ENCODE results near the gene WWOX. TPM values are rescaled to one million over a fixed set of nuclear protein-coding genes. Genes with fewer than 3 reads are reported as not detected.

WWOX gene
- total RNA-seq, 1 donor from 2014 or later = 8.6 TPM

DNA sequence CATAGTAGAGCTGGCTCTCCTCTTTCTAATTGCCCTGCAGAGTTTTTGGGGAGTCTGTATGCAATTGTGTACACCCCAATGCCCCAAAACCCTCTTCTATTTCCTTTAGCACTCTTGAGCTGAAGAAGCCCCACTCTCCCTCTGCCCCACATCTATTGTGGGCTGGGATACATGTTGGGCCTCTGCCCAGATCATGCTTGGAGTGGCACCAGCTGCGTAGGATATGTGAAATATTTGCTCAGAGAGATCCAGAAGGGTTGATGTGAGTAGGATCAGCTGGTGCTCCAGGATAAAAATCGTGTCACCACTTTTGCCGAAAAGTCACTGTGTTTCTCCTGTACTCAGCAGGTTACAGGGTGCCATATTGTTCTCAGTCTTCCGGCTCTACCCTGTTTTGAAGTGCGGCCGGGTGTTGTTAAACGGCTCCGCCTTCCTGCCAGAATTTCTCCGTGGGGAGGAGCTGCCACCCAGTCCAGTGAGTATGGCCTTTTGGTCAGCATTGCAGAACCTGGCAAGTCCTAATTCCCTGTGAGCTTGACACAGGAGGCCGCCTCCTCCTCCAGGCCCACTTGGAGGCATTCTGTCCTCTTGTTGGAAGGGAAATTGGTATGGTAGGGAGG is 664.5 kb downstream of the WWOX start:
- no peak for DNase-seq (ENCODE audit: low spot score)
- intact Hi-C loops (cut with DNase I) = no loop called here

DNA sequence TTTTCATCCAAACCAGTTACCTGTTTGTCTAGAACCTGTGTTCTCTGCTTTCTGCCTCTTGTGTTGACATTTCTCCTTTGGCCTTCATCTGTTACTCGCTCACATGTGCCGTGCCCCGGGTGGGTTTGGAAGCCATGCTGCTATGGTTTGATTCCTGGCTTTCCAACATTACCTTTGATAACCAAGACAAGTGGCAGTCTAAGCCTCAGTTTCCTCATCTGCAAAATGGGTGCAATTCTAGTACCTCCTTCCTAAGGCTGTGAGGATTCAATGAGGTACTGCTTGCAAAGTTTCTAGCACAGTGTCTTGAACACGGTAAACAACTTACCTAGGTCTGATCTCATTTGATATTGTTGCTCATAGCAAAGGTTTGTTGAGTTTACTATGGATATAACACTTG is 665.0 kb downstream of the WWOX start:
- intact Hi-C loops (cut with DNase I) = no loop called here
- no peak for DNase-seq (ENCODE audit: low spot score)

DNA sequence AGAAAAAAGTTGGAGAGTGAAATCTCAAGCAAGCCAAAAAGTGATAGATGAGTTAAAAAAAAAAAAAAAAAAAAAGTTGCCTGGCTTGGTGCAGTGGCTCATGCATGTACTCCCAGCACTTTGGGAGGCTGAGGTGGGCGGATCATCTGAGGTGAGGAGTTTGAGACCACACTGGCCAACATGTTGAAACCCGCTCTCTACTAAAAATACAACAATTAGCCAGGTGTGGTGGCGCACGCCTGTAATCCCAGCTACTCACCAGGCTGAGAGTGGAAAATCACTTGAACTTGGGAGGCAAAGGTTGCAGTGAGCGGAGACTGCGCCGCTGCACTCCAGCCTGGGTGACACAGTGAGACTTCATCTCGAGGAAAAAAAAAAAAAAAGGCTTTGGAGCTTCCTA is 668.8 kb downstream of the WWOX start:
- no peak for DNase-seq (ENCODE audit: low spot score)
- intact Hi-C loops (cut with DNase I) = no loop called here

DNA sequence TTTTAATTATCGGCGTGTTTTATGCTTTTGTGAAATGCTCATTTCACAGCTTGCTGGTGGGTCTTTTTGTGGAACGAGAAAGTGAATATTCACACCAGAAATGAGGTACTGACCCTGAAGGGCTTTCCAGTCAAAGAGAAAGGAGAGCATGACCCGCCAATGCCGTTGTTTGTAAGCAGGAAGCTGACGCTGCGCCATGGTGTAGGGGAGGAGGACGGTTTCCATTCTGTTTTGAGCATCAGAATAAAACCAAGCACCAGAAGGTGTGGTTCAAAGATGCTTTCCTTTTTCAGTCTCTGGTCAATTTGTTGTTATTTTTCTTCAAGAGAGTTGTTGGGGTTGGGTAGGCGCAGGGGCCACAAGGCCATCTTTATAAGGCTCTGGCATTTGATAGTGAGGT is 669.3 kb downstream of the WWOX start:
- intact Hi-C loops (cut with DNase I) = no loop called here

DNA sequence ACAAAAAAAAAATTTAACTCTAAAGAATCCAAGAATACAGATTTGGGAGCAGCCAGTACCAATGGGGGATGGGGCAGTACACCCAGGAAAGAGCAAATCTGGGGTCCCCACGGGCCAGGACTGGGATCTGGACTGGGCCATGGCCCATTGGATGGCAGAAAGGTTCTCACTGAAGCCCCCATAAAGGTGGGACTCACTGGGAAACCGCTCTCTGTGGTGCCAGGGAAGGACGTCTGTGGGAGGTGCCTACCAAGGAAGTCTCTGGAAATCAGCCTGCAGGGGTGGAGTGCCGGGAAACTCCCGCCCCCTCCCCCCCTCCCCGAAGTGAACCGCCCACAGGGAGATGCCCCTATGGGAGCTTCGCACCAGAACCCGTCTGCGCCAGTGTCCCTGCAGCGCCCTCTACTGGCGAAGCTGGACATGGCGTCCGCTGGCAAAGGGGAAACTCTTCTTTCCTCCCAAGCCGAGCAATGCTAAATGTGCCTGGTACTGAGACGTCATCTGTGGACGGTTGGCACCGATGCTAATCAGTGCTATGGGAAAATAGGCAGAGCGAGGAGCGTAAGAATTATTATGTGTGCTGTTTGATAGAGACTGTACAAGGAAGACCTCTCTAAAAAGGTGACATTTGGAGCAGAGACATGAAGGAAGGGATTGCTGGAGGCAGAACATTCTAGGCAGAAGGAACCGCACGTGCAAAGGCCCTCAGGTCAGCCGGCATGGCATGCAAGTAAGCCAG is 671.1 kb downstream of the WWOX start:
- intact Hi-C loops (cut with DNase I) = loop anchor here (1.0 kb wide), 1 partner anchor 267 kb away; no protein-coding TSS in a partner anchor
- peak; percentile 82 for DNase-seq (ENCODE audit: low spot score)

More for the DNA sequence above, 669.3 kb downstream of the WWOX start:
- no peak for DNase-seq (ENCODE audit: low spot score)

DNA sequence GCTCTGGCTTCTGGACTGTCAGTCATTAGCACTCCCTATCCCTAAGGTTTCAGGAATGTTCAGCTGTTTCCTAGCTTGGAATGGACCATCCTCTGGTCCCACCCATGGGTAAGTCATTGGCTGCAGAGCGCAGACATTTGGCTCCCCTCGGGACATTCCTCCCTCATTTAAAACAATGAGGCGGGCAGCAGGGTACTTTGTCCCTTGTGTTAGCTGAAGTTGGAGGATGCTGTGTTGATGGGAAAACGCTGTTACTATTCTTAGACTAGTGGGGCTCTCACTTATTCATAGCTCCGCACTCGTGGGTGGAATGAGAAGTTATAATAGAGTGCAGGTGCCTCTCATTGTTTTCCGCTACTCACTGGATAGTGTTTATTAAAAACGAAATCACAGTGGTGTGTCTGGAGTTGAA is 673.8 kb downstream of the WWOX start:
- no peak for DNase-seq (ENCODE audit: low spot score)
- intact Hi-C loops (cut with DNase I) = no loop called here

DNA sequence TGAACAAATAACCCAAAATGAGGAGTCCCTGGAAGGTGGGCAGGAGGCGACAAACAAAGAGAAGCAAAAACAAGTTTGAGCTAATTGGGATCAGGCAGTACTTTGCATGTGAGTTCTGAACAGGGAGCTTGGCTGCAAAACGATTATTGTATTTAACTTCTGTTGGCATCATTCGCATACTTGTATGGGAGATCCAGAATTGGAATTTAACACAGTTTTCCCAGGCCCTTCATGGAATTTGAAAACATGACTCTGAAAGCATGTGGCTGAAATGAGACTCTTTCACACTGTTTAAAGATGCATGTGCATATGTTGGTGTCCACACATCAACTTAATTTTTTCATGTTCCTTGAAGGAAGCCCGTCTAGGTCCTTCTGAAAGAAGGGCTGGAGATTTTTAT is 674.3 kb downstream of the WWOX start:
- no peak for DNase-seq (ENCODE audit: low spot score)

DNA sequence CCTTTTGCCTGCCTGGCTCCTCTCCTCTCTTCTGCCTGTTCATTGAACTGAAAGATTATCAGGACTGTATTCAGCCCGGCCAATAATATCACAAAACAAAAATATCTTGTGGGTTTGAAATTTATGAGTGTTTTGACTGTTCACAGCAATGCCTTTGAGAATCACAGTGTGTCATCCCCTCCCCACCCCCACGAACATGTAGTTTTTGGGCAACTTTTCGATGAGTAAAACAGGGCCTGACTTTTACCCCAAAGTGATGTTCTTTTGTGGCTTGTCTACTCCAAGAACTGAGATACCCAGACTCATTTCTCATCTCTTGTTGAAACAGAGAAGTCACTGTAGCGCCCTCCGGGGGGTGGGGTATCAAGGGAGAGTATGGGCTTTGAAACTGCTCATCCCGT is 675.7 kb downstream of the WWOX start:
- DNase-seq (ENCODE audit: low spot score) = no peak
- intact Hi-C loops (cut with DNase I) = no loop called here

More for the DNA sequence above, 674.3 kb downstream of the WWOX start:
- intact Hi-C loops (cut with DNase I) = no loop called here

DNA sequence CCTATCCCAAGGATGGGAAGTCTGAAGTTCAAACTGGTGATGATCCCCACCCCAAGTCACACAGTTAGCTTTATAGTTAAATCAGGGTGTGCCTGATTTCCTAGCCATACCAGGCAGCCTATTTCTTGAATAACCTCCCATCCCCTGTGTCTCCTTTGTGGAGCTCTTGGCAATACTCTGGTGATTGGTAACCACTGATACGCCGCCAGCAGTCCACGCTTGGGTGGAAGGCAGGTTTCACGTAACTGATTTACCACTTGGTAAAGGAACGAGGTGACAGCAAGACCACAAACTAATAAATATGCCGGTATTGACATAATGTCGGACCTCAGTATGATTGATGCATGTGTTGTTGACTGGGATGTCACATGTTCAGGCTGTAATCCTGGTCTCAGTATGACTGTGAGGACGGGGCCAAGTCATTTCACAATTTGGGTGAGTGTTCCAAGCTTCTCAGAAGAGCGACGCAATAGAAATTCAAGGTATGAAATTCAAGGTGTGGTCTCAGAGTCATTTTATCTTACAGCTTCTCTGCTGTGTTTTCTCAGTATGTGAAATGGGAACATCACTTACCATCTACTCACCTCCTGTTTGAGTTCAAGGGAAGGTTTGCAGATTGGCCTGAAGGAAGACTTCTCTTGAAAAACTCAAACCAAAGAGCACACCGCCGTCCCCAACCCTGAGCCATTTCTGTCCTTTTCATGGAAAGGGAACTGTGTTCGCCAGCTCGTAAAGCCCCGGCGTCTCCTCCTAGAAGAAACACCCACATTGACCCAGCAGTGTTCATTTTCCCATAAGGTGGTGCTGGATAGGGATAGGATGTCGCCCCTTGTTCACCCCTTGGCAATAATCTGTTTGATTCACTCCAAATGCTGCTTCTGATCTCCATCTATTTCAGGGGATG is 678.9 kb downstream of the WWOX start:
- no peak for DNase-seq (ENCODE audit: low spot score)
- intact Hi-C loops (cut with DNase I) = no loop called here

DNA sequence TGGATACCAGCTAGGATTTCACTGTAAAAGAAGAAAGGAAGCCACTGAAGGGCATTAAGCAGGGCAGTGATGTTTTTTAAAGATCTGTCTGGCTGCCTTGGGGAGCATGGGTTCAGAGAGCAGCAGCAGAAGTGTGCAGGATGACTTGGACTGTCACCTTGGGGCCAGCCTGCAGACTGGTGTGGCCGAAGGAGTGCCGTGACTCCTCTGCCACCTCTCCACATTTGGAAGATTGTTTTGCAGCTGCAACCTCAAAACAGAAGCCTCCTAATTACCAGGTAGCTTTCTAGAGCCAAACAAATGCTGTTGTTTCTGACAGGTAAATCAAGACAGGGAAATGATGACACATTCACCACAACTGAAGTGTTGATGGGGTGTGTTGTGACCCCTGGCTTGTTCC is 681.4 kb downstream of the WWOX start:
- no peak for DNase-seq (ENCODE audit: low spot score)
- intact Hi-C loops (cut with DNase I) = no loop called here

DNA sequence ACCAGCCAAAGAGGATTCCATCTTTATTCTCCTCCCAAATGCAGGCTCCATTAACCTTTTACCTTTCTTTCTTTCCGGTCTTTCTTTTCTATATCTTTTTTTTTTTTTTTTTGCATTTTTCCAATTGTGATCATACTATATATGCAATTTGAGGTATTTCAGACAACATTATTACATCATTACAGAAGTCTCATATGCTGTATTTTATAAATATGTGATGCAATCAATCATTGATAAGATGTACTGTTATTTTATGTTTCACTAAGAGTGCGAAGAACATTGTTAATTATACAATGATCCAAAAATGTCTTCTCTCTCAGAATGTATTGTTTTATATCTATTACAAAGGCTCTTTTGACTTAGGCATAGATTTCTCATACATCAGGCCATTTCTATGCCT is 683.1 kb downstream of the WWOX start:
- DNase-seq (ENCODE audit: low spot score) = no peak
- intact Hi-C loops (cut with DNase I) = no loop called here

DNA sequence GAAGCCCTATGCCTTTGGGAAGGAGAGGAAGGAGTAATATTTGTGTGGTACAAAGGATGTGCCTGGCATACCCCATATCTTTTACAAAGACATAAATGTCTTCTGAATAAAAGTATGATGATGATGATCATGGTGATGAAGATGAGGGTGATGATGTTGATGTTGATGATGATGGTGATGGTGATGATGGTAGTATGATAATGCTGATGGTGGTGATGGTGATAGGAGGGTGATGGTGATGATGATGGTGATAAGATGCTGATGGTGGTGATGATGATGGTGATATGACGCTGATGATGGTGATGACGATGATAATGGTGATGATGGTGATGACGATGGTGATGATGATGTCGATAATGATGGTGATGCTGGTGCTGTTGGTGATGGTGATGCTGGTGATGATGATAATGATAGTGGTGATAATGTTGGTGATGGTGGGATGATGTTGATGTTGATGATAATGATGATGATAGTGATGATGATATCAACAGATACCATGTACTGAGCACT is 684.2 kb downstream of the WWOX start:
- intact Hi-C loops (cut with DNase I) = no loop called here
- no peak for DNase-seq (ENCODE audit: low spot score)

DNA sequence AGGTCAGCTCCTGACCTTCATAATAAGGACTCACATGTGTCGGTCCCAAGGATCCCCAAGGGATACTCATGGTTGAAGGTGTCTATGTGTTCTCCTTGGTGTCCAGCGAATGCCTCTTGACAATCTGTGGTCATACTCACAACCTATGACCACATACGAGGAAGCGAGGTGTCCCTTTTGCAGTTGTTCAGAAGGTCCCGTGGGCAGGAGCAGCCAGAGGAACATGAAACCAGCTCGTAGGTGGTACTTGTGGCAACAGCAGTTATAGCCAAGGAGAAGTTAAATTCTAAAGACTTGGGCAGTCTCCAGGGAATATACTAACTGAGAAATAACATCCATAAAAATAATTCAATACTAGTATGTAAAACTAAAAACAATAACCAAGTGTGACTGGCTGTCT is 685.3 kb downstream of the WWOX start:
- intact Hi-C loops (cut with DNase I) = no loop called here
- DNase-seq (ENCODE audit: low spot score) = no peak

DNA sequence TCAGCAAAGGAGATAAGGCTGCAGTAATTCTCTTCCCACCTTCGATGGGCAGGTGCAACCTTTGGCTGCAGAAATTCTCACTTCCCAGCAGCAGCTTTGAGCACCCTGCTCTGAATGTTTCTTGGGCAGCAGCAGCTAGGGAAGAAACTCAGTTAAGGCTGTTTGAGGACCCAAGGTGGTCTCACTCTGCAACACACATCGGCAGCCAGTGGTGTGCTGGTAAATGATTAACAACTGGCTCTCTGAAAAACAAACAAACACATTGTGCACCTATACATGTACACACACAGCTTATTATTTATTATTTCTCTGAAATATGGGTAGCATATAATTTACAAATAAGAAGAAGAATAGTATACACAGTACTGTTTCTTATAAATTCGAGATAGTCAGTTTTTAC is 685.8 kb downstream of the WWOX start:
- DNase-seq (ENCODE audit: low spot score) = no peak
- intact Hi-C loops (cut with DNase I) = no loop called here

DNA sequence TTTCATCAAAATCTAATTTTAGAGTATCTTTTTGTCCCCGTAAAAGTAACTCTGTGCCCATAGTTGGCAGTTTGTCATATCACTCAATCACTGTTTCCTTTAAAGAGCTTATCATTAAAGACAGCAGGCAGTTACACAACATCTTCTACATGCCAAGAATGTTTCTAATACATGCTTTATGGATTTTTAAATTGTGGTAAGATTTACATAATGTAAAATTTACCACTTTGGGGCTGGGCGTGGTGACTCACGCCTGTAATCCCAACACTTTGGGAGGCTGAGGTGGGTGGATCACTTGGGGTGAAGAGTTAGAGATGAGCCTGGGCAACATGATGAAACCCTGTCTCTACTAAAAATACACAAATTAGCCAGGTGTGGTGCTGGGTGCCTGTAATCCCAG is 687.2 kb downstream of the WWOX start:
- no peak for DNase-seq (ENCODE audit: low spot score)
- intact Hi-C loops (cut with DNase I) = no loop called here

DNA sequence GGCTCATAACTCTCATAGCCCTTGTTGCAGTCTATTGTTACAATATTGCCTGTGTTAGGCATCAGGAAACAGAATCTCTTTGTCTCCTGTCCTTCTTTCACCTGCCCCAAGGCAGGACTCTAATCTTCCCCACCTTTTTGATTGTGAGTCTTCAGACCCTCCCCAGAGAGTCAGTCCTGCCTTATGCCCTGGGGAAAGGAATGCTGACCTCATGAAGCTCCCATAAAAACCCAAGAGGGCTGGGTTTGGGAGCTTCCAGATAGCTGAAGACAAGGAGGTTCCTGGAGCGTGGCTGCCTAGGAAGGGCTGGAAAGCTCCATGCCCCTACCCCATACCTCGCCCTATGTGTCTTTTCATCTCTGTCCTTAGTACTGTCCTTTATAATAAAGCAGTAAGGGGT is 688.8 kb downstream of the WWOX start:
- no peak for DNase-seq (ENCODE audit: low spot score)
- intact Hi-C loops (cut with DNase I) = no loop called here

DNA sequence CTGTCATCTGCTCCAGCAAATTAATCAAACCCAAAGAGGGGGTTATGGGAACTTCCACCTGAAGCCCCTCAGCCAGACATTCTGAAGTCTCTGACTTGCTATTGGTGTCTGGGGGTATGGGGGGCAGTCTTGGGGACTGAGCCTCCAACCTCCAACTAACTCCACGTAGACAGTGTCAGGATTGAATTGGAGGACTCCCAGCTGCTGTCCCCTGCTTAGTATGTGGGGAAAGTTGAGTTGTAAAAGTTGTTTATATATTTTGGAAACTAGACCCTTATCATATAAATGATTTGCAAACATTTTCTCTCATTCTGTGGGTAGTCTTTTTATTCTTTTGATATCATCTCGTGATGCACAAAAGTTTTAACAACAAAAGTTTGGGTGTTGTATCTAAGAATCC is 689.2 kb downstream of the WWOX start:
- intact Hi-C loops (cut with DNase I) = no loop called here
- no peak for DNase-seq (ENCODE audit: low spot score)

DNA sequence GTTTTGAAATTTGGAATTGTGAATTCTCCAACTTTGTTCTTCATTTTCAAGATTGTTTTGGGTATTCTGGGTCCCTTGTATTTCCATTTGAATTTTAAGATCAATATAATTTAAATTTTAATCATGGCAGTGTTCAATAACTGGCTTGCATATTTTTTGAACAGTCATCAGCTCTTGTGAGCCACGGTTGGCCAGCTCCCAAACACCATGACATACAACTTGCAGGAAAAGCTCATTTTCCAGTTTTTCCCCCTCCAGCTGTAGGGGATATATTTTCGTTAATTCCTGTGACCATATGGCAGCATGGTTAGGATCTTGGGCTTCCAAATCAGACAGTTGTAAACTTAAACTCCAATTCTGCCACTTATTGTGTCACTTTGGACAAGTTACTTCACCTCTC is 690.1 kb downstream of the WWOX start:
- DNase-seq (ENCODE audit: low spot score) = no peak
- intact Hi-C loops (cut with DNase I) = no loop called here

DNA sequence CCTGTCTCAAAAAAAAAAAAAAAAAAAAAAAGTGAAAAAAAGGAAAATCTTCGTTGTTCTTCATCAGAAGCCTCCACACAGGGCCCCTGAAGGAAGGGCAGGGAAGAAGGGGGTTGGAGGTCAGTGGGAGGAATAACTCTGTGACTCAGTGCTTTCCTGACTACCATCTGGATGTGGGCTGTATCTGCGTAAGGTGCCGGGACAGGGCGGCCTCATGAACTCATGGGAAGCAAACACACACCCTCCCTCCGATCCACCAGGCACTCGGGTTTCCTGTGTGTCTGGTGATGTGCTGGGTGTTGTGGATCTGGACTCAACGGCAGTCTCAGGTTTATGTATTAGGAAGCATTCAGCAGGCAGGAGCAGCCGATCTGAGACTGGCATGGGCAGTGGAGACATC is 691.6 kb downstream of the WWOX start:
- DNase-seq (ENCODE audit: low spot score) = no peak
- intact Hi-C loops (cut with DNase I) = no loop called here

DNA sequence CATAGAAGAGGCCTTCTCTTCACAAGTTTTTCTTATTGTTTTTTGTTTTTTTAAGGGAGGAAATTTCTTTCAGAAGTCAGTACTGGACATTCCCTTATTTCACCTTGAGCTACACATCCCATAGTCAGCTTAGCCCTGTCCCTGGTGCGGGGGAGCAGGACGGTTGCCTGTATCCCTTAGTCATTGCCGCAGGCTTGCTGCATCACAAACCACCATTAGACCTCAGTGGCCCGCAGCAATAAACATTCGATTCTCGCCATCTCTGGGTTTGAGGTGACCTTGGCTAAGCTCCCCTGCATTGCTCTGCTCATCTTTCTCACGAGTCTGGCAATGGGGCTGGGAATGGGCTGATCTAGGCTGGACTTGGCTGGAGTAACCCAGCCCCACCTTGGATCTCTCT is 692.5 kb downstream of the WWOX start:
- DNase-seq (ENCODE audit: low spot score) = no peak
- intact Hi-C loops (cut with DNase I) = no loop called here
